ENCODE data around the gene CDK14. TPM values are rescaled to one million over a fixed set of nuclear protein-coding genes. Genes with fewer than 3 reads are reported as not detected.

Gene CDK14
- total and polyA plus RNA-seq, 2 donors (not counting 1 experiment from before 2014, with no cell fraction given) = 42.1 to 167 TPM

DNA sequence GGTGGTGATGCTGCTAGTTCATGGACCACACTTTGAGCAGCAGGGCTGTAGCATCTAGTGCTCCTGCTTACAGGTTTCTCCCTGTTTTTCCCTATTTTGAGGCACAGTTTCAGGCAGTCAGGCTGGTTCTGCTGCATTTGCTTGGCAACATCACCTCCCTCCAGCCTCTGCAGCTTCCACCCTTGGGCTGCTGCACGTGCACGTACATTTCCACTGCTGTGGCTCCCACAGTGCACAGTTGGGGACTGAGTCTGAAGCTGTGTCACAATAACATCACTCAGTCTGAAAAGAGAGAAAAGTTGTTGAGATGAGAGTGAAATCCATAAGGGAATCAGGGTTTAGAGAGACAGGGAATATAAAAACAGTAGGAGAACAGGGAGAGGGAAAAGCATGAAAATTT is 437.5 kb downstream of the CDK14 start:
- Mint-ChIP-seq H3K4me3 (no peak overlapping the region), H3K27ac (no peak overlapping the region), H3K4me1 (peaks cover 3% of the 10 kb centered on the region), H3K9me3 (ENCODE audit: insufficient read depth) (no peaks in the 10 kb centered on the region), H3K27me3 (no peaks in the 10 kb centered on the region)
- Histone ChIP-seq H3K4me2 (replicated peaks; ENCODE audit: low read depth, low read length, poor library complexity, severe bottlenecking) (no peak overlapping the region), H3K36me3 (replicated peaks in 1 of 2; ENCODE audit: control extremely low read depth in 1 of 2, control insufficient read depth in 1 of 2, extremely low read depth in 1 of 2, insufficient read depth in 2 of 2, low read length in 1 of 2) (peaks cover 0 to 3% of the 10 kb centered on the region in 2 experiments), H3K9me3 (ENCODE audit: control extremely low read depth in 1 of 3, control insufficient read depth in 2 of 3, insufficient read depth in 1 of 3, low read length in 2 of 3) (peaks cover 0 to 4% (median 3%) of the 10 kb centered on the region in 3 donors), H3K9ac (ENCODE audit: low read length) (no peak overlapping the region), H4K20me1 (ENCODE audit: control insufficient read depth, insufficient read depth, low read length, poor library complexity, severe bottlenecking) (peaks cover 7% of the 10 kb centered on the region), H3K79me2 (ENCODE audit: control insufficient read depth, insufficient read depth, low read length) (peaks cover 11% of the 10 kb centered on the region), H3K4me1 (ENCODE audit: control insufficient read depth in 2 of 2, insufficient read depth in 2 of 2, low read length in 2 of 2) (no peaks in the 10 kb centered on the region), H3K27me3 (replicated peaks in 1 of 4; ENCODE audit: control extremely low read depth in 1 of 4, control insufficient read depth in 3 of 4, insufficient read depth in 4 of 4, low read length in 3 of 4) (no peaks in the 10 kb centered on the region), H2AFZ (ENCODE audit: insufficient read depth, low read depth, low read length, poor library complexity, severe bottlenecking) (no peak overlapping the region), H3K27ac (ENCODE audit: low read length in 2 of 2) (no peak overlapping the region), H3K4me3 (ENCODE audit: control extremely low read depth in 1 of 5, extremely low read depth in 1 of 5, insufficient read depth in 1 of 5, low read depth in 2 of 5, low read length in 4 of 5) (no peak overlapping the region)
- ChIA-PET POLR2A (no interaction called here), CTCF (interaction anchor here (0.8 to 3.9 kb wide), 8 partner anchors 325 to 578 kb away, joined by 3 to 64 read pairs (median 10); partner anchors contain the start of gene CDK14)
- ATAC-seq (ENCODE audit: low read depth) = no peak
- WGBS (ENCODE audit: insufficient coverage) = no CpG with 5 or more reads among the region's 2 CpGs
- intact Hi-C loops (cut with micrococcal nuclease) = no loop called here
- DNase-seq = no peak
- no peak for TF ChIP-seq EZH2 (IDR thresholded peaks at IDR 0.05; ENCODE audit: borderline replicate concordance, insufficient read depth, low read depth, low read length, poor library complexity, severe bottlenecking)
- TF ChIP-seq, protein P1, sequence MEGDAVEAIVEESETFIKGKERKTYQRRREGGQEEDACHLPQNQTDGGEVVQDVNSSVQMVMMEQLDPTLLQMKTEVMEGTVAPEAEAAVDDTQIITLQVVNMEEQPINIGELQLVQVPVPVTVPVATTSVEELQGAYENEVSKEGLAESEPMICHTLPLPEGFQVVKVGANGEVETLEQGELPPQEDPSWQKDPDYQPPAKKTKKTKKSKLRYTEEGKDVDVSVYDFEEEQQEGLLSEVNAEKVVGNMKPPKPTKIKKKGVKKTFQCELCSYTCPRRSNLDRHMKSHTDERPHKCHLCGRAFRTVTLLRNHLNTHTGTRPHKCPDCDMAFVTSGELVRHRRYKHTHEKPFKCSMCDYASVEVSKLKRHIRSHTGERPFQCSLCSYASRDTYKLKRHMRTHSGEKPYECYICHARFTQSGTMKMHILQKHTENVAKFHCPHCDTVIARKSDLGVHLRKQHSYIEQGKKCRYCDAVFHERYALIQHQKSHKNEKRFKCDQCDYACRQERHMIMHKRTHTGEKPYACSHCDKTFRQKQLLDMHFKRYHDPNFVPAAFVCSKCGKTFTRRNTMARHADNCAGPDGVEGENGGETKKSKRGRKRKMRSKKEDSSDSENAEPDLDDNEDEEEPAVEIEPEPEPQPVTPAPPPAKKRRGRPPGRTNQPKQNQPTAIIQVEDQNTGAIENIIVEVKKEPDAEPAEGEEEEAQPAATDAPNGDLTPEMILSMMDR (IDR thresholded peaks at IDR 0.05) = no peak

- no peak overlapping the region for H3K27ac ChIP-seq (ENCODE audit: low read length in 2 of 2)
- intact Hi-C loops (cut with micrococcal nuclease) = loop anchor here (1.0 kb wide), 4 partner anchors 326 to 579 kb away; no protein-coding TSS in a partner anchor
- H3K4me2 ChIP-seq (replicated peaks; ENCODE audit: low read depth, low read length, poor library complexity, severe bottlenecking) = no peak overlapping the region
- CTCF ChIA-PET = interaction anchor here (0.6 to 3.9 kb wide), 32 partner anchors 10 to 628 kb away, joined by 3 to 64 read pairs (median 4); partner anchors contain the start of gene CDK14
- peak; percentile 56 for DNase-seq
- no peaks in the 10 kb centered on the region for H3K4me1 ChIP-seq (ENCODE audit: control insufficient read depth in 2 of 2, insufficient read depth in 2 of 2, low read length in 2 of 2)
- H2AFZ ChIP-seq (ENCODE audit: insufficient read depth, low read depth, low read length, poor library complexity, severe bottlenecking) = no peak overlapping the region
- H3K9me3 ChIP-seq (ENCODE audit: control extremely low read depth in 1 of 3, control insufficient read depth in 2 of 3, insufficient read depth in 1 of 3, low read length in 2 of 3) = peaks cover 0 to 1% (median 0%) of the 10 kb centered on the region in 3 donors
- POLR2A ChIA-PET = no interaction called here
- H3K4me3 ChIP-seq (ENCODE audit: control extremely low read depth in 1 of 5, extremely low read depth in 1 of 5, insufficient read depth in 1 of 5, low read depth in 2 of 5, low read length in 4 of 5) = no peak overlapping the region
- no peak overlapping the region for H3K4me3 Mint-ChIP-seq
- peaks cover 6% of the 10 kb centered on the region for H3K4me1 Mint-ChIP-seq
- peaks cover 3 to 10% of the 10 kb centered on the region in 2 experiments for H3K36me3 ChIP-seq (replicated peaks in 1 of 2; ENCODE audit: control extremely low read depth in 1 of 2, control insufficient read depth in 1 of 2, extremely low read depth in 1 of 2, insufficient read depth in 2 of 2, low read length in 1 of 2)
- no peak for TF ChIP-seq EZH2 (IDR thresholded peaks at IDR 0.05; ENCODE audit: borderline replicate concordance, insufficient read depth, low read depth, low read length, poor library complexity, severe bottlenecking)
- TF ChIP-seq, protein P1 (IDR thresholded peaks at IDR 0.05) = peak; percentile 68
- H3K79me2 ChIP-seq (ENCODE audit: control insufficient read depth, insufficient read depth, low read length) = peaks cover 8% of the 10 kb centered on the region
- H3K27ac Mint-ChIP-seq = no peak overlapping the region
- peaks cover 7% of the 10 kb centered on the region for H4K20me1 ChIP-seq (ENCODE audit: control insufficient read depth, insufficient read depth, low read length, poor library complexity, severe bottlenecking)
- H3K9ac ChIP-seq (ENCODE audit: low read length) = no peak overlapping the region
- no peak for ATAC-seq (ENCODE audit: low read depth)
- no peaks in the 10 kb centered on the region for H3K27me3 ChIP-seq (replicated peaks in 1 of 4; ENCODE audit: control extremely low read depth in 1 of 4, control insufficient read depth in 3 of 4, insufficient read depth in 4 of 4, low read length in 3 of 4)
- H3K9me3 Mint-ChIP-seq (ENCODE audit: insufficient read depth) = no peaks in the 10 kb centered on the region
- H3K27me3 Mint-ChIP-seq = no peaks in the 10 kb centered on the region
- WGBS (ENCODE audit: insufficient coverage) = no CpG with 5 or more reads among the region's 1 CpG
These were observed 438.6 kb downstream of the CDK14 start for GRCh38 chr7:91034459-91035368.
